ENCODE data around the gene SLC24A4.

The SLC24A4 gene

DNA sequence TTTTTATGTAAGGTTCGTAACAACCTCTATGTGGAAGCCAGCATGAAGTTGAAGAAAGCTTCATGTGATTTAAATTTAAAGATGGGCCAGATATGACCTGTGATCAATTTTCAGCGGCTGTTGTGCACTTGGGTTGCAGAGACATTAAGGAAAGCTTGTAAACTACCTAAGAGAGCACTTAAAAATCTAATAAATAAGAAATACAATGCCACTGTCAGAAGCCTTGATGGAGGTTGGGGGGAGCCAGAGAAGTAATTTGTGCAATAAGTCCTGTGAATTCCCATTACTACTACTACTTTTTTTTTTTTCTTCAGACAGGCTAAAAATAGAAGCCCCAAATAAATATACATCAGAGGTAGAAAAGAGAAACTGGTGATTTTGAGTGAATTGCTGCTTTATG lies 30.3 kb upstream of the SLC24A4 start:
- no peaks in the 10 kb centered on the region for H3K4me1 ChIP-seq (ENCODE audit: control insufficient read depth, insufficient read depth, low read length, unreplicated experiment)
- H2AFZ ChIP-seq (ENCODE audit: low read length, unreplicated experiment), result no peak overlapping the region
- no peaks in the 10 kb centered on the region for H3K36me3 ChIP-seq (ENCODE audit: insufficient read depth, low read length)
- peaks cover 93% of the 10 kb centered on the region for H3K27me3 ChIP-seq (ENCODE audit: insufficient read depth, low read length)
- H3K27ac ChIP-seq (ENCODE audit: low read depth, low read length), result no peak overlapping the region
- no peak overlapping the region for H3K4me3 ChIP-seq (ENCODE audit: low read depth, low read length)
- no peaks in the 10 kb centered on the region for H3K79me2 ChIP-seq (ENCODE audit: control insufficient read depth, insufficient read depth, low read length, unreplicated experiment)

GRCh38 chr14:92294506-92294905 lies 28.5 kb upstream of the SLC24A4 start:
- Histone ChIP-seq H3K79me2 (ENCODE audit: control insufficient read depth, insufficient read depth, low read length, unreplicated experiment) (no peaks in the 10 kb centered on the region), H3K27ac (ENCODE audit: low read depth, low read length) (no peak overlapping the region), H3K4me3 (ENCODE audit: low read depth, low read length) (no peak overlapping the region), H3K27me3 (ENCODE audit: insufficient read depth, low read length) (peaks cover 93% of the 10 kb centered on the region), H3K36me3 (ENCODE audit: insufficient read depth, low read length) (no peaks in the 10 kb centered on the region), H2AFZ (ENCODE audit: low read length, unreplicated experiment) (no peak overlapping the region), H3K4me1 (ENCODE audit: control insufficient read depth, insufficient read depth, low read length, unreplicated experiment) (no peaks in the 10 kb centered on the region)

- no peaks in the 10 kb centered on the region for H3K4me1 ChIP-seq (ENCODE audit: control insufficient read depth, insufficient read depth, low read length, unreplicated experiment)
- no peak overlapping the region for H3K4me3 ChIP-seq (ENCODE audit: low read depth, low read length)
- H3K36me3 ChIP-seq (ENCODE audit: insufficient read depth, low read length), result no peaks in the 10 kb centered on the region
- no peak overlapping the region for H2AFZ ChIP-seq (ENCODE audit: low read length, unreplicated experiment)
- H3K79me2 ChIP-seq (ENCODE audit: control insufficient read depth, insufficient read depth, low read length, unreplicated experiment), result no peaks in the 10 kb centered on the region
- peaks cover 93% of the 10 kb centered on the region for H3K27me3 ChIP-seq (ENCODE audit: insufficient read depth, low read length)
- H3K27ac ChIP-seq (ENCODE audit: low read depth, low read length), result no peak overlapping the region
Measured at GRCh38 chr14:92297818-92298595, 25.0 kb upstream of the SLC24A4 start.

DNA sequence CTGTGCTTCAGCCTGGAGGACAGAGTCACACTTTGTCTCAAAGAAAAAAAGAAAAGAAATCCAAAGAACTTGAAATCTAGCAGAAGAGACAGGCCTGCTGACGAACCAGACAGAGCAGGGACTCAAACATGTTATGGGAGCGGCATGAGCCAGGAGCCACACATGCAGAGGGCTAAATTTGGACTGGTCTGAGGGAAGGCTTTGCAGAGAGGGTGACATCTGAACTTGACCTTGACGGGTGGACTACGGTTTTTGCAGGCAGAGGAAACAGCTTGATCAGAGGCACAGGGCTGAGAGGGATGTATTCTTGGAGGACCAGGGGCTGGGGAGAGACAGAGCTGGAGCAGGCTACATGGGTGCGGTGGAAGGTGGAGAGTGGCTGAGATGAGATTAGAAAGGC lies 20.5 kb upstream of the SLC24A4 start:
- no peak overlapping the region for H3K4me3 ChIP-seq (ENCODE audit: low read depth, low read length)
- no peaks in the 10 kb centered on the region for H3K36me3 ChIP-seq (ENCODE audit: insufficient read depth, low read length)
- H3K4me1 ChIP-seq (ENCODE audit: control insufficient read depth, insufficient read depth, low read length, unreplicated experiment), result no peaks in the 10 kb centered on the region
- peaks cover 89% of the 10 kb centered on the region for H3K27me3 ChIP-seq (ENCODE audit: insufficient read depth, low read length)
- H3K79me2 ChIP-seq (ENCODE audit: control insufficient read depth, insufficient read depth, low read length, unreplicated experiment), result no peaks in the 10 kb centered on the region
- no peak overlapping the region for H2AFZ ChIP-seq (ENCODE audit: low read length, unreplicated experiment)
- no peak overlapping the region for H3K27ac ChIP-seq (ENCODE audit: low read depth, low read length)

GRCh38 chr14:92308716-92309115 lies 14.2 kb upstream of the SLC24A4 start:
- H2AFZ ChIP-seq (ENCODE audit: low read length, unreplicated experiment), result no peak overlapping the region
- peaks cover 65% of the 10 kb centered on the region for H3K27me3 ChIP-seq (ENCODE audit: insufficient read depth, low read length)
- H3K4me1 ChIP-seq (ENCODE audit: control insufficient read depth, insufficient read depth, low read length, unreplicated experiment), result no peaks in the 10 kb centered on the region
- H3K4me3 ChIP-seq (ENCODE audit: low read depth, low read length), result no peak overlapping the region
- no peaks in the 10 kb centered on the region for H3K36me3 ChIP-seq (ENCODE audit: insufficient read depth, low read length)
- H3K79me2 ChIP-seq (ENCODE audit: control insufficient read depth, insufficient read depth, low read length, unreplicated experiment), result no peaks in the 10 kb centered on the region
- no peak overlapping the region for H3K27ac ChIP-seq (ENCODE audit: low read depth, low read length)

DNA sequence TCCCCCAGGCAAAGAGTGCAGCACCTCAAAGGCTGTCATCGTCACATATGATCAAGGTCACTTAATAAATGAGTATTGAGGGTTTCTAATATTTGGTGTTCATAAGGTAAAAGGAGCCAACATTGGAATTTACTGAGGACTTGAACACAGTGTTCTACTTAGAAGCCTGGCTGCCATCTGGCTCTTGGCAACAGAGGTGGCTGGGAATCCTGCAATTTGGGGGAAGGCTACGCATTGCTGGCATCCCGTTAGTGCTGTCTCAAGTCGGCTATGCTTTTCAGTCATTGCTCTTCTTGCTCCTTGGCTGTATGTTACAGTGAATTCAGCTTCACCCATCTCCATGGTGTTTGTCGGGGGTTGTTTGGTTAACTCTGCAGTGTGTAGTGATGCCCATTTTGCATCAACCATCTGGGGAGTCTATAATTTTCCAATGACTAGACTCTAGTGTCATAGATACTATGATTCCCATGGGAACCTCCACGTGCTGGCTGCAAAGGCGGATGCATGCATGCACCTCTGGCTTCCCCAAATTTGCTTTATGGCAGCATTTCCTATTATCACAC lies 12.9 kb upstream of the SLC24A4 start:
- Histone ChIP-seq H3K27me3 (ENCODE audit: insufficient read depth, low read length) (peaks cover 67% of the 10 kb centered on the region), H3K27ac (ENCODE audit: low read depth, low read length) (no peak overlapping the region), H2AFZ (ENCODE audit: low read length, unreplicated experiment) (no peak overlapping the region), H3K79me2 (ENCODE audit: control insufficient read depth, insufficient read depth, low read length, unreplicated experiment) (no peaks in the 10 kb centered on the region), H3K4me1 (ENCODE audit: control insufficient read depth, insufficient read depth, low read length, unreplicated experiment) (no peaks in the 10 kb centered on the region), H3K4me3 (ENCODE audit: low read depth, low read length) (no peak overlapping the region), H3K36me3 (ENCODE audit: insufficient read depth, low read length) (no peaks in the 10 kb centered on the region)

DNA sequence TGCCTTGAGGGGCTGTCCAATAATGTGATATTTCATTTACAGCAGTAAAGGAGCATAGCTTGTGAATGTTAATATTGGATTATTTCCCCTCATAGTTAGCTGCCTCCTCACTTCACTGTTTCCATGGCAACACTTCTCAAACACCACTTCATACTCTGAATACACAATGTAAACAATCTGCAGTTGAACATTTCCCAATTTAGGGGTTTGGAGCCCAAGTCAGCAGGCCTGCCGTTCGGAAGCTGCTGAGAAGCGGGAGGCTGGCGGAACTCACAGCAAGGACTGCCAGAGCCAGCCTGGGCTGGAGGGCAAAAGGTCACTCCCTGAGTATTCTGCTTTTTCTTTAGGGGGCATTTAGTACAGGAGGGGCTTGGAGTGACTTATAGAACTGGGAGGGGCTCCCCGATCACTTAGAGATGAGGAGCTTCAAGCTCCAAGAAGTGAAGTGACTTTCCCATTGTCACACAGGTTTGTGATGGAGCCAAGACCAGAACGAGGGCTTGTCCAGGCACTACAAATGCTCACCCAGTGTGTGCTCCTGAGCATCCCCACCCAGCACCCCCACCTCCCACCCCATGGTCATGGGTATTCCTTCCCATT lies 12.1 kb upstream of the SLC24A4 start:
- no peaks in the 10 kb centered on the region for H3K4me1 ChIP-seq (ENCODE audit: control insufficient read depth, insufficient read depth, low read length, unreplicated experiment)
- no peak overlapping the region for H3K4me3 ChIP-seq (ENCODE audit: low read depth, low read length)
- no peak overlapping the region for H2AFZ ChIP-seq (ENCODE audit: low read length, unreplicated experiment)
- H3K79me2 ChIP-seq (ENCODE audit: control insufficient read depth, insufficient read depth, low read length, unreplicated experiment), result no peaks in the 10 kb centered on the region
- peaks cover 66% of the 10 kb centered on the region for H3K27me3 ChIP-seq (ENCODE audit: insufficient read depth, low read length)
- H3K27ac ChIP-seq (ENCODE audit: low read depth, low read length), result no peak overlapping the region
- no peaks in the 10 kb centered on the region for H3K36me3 ChIP-seq (ENCODE audit: insufficient read depth, low read length)

- no peaks in the 10 kb centered on the region for H3K79me2 ChIP-seq (ENCODE audit: control insufficient read depth, insufficient read depth, low read length, unreplicated experiment)
- no peak overlapping the region for H3K27ac ChIP-seq (ENCODE audit: low read depth, low read length)
- H3K4me1 ChIP-seq (ENCODE audit: control insufficient read depth, insufficient read depth, low read length, unreplicated experiment), result no peaks in the 10 kb centered on the region
- no peak overlapping the region for H3K4me3 ChIP-seq (ENCODE audit: low read depth, low read length)
- H3K27me3 ChIP-seq (ENCODE audit: insufficient read depth, low read length), result peaks cover 67% of the 10 kb centered on the region
- no peaks in the 10 kb centered on the region for H3K36me3 ChIP-seq (ENCODE audit: insufficient read depth, low read length)
- H2AFZ ChIP-seq (ENCODE audit: low read length, unreplicated experiment), result no peak overlapping the region
Measured at GRCh38 chr14:92314182-92314581, 8.8 kb upstream of the SLC24A4 start.

DNA sequence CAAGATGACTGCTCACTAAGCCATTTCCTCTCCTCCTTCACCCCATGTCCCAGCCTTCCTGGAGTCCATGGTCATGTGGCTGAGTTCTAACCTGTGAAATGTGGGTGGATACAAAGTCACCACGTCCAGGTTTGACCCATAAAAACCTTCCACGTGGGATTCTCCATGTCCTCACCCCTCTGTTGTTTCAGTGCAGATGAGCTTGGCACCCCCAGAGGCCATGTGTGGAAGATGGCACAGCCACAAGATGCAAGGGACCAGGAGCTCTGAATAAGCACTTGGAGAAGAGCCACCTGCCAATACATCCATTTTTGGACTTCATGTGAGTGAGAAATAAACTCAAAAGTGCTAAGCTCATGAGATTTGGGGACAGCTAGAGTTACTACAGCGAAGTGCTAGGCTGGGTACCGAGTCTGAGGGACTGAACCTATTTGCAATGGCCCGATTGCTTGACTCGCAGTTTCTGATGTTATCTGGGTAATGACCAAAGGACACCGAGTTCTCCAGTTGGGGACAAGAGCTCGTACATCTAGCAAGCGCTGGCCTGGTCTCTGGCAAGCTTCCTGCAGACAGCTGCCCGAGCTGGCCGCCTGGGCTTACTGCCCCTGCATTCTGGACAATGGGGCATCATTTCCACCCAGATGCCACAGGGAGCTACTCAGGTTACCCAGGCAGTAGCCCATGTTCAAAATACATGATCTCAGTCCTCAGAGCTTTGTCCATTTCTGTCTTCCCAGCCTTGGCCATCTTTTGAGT lies 7.7 kb upstream of the SLC24A4 start:
- Histone ChIP-seq H3K79me2 (ENCODE audit: control insufficient read depth, insufficient read depth, low read length, unreplicated experiment) (no peaks in the 10 kb centered on the region), H3K27ac (ENCODE audit: low read depth, low read length) (no peak overlapping the region), H3K27me3 (ENCODE audit: insufficient read depth, low read length) (peaks cover 66% of the 10 kb centered on the region), H2AFZ (ENCODE audit: low read length, unreplicated experiment) (no peak overlapping the region), H3K36me3 (ENCODE audit: insufficient read depth, low read length) (no peaks in the 10 kb centered on the region), H3K4me3 (ENCODE audit: low read depth, low read length) (no peak overlapping the region), H3K4me1 (ENCODE audit: control insufficient read depth, insufficient read depth, low read length, unreplicated experiment) (no peaks in the 10 kb centered on the region)

- Histone ChIP-seq H3K36me3 (ENCODE audit: insufficient read depth, low read length) (no peaks in the 10 kb centered on the region), H3K79me2 (ENCODE audit: control insufficient read depth, insufficient read depth, low read length, unreplicated experiment) (no peaks in the 10 kb centered on the region), H2AFZ (ENCODE audit: low read length, unreplicated experiment) (no peak overlapping the region), H3K4me1 (ENCODE audit: control insufficient read depth, insufficient read depth, low read length, unreplicated experiment) (no peaks in the 10 kb centered on the region), H3K27ac (ENCODE audit: low read depth, low read length) (no peak overlapping the region), H3K4me3 (ENCODE audit: low read depth, low read length) (no peak overlapping the region), H3K27me3 (ENCODE audit: insufficient read depth, low read length) (peaks cover 71% of the 10 kb centered on the region)
Measured at GRCh38 chr14:92316176-92316575, 6.8 kb upstream of the SLC24A4 start.

All from ACC112 (cell line).